Activated CD8-positive, alpha-beta memory T cell treated with anti-CD3 and anti-CD28 coated beads, Interleukin-2, amount 50 U/mL, for 1 hour (primary cell): Measurements from ENCODE around the gene GTF3C5.
"Not testable (repeated sequence)": the region's sequence is repeated elsewhere in the genome, so short reads cannot be mapped to it uniquely, and the experiment has no call there.

Experiments
- DNase-seq: peaks from one replicate; pipeline ENCODE4 v3.0.0-alpha.2; 2020; ENCODE audit errors: extremely low read depth

Gene GTF3C5

DNA sequence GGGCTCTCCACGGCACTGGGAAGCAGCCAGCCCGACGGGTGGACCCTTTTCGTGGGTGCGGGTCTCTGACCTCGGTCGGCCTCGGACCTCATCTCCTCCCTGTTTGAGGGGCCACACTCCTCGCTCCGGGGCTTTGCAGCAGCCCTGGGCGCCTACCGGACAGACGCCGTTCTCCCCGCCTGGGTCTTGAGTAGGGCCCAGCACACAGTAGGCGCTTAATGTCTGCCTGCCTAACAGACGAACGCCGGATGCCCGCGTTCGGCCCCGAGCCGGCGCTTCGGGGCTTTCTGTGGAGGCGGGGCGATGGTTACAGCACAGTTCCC lies 842 bp upstream of the GTF3C5 start:
- DNase-seq, result no peak

DNA sequence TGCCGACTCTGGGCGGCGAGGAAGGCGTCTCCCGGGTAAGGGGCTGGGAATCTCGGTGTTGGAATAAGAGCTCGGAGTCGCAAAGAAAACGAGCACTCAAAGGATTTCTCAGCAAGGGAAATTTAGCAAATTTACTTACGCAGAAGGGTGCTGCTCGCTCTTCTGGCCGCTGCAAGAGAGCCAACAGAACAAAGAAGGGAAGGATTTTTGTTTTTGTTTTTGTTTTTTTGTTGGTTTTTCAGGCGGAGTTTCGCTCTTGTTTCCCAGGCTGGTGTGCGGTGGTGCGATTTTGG lies 279 bp downstream of the GTF3C5 start:
- no peak for DNase-seq

DNA sequence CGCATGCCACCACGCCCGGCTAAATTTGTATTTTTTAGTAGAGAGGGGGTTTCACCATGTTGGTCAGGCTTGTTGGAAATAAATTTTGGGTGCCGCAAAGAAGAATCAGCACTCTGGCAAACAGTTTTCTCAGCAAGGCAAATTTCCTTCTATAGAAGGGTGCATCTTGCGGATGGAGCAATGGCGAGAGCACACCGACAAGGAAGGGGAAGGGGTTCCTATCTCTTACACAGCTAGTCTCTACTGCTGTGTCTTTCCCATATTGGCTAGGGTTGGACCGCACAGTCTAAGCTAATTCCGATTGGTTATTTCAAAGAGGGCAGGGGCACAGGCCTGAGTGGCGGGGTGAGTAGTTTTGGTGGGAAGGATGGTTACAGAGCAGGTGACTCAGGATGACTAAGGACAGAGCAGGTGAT lies 707 bp downstream of the GTF3C5 start:
- DNase-seq, result no peak

DNA sequence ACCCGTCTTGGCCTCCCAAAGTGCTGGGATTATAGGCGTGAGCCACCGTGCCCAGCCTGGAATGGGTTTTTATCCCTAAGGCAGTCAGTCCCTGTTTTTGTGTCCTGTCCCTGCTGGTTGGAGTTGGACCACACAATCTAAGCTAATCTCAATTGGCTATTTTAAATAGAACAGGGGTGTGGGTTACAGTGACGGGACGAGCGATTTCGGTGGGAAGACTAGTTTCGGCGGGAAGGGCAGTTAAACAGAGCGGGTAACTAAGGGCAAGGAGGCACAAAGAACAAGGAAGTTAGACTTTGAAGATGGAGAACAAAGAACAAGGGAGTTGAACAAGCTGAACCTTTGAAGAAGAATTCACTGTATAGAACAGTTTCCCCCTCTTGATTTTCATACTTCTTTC lies 1.4 kb downstream of the GTF3C5 start:
- DNase-seq, result no peak

DNA sequence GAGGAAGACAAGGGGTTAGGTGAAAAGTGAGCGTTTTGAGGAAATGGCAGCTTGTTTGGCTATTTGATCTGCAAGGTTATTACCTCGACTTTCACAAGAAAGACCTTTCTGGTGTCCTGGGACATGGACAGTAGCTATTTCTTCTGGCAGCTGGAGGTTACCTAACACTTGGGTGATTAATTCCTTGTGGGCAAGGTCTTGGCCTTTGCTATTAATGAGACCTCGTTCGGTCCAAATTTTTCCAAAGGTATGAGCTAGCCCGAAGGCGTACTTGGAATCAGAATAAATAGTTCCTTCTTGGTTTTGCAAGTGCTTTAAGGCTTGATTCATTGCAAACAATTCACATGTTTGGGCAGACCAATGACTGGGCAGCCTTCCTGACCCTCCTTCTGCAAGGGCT lies 4.9 kb downstream of the GTF3C5 start:
- DNase-seq, result no peak

DNA sequence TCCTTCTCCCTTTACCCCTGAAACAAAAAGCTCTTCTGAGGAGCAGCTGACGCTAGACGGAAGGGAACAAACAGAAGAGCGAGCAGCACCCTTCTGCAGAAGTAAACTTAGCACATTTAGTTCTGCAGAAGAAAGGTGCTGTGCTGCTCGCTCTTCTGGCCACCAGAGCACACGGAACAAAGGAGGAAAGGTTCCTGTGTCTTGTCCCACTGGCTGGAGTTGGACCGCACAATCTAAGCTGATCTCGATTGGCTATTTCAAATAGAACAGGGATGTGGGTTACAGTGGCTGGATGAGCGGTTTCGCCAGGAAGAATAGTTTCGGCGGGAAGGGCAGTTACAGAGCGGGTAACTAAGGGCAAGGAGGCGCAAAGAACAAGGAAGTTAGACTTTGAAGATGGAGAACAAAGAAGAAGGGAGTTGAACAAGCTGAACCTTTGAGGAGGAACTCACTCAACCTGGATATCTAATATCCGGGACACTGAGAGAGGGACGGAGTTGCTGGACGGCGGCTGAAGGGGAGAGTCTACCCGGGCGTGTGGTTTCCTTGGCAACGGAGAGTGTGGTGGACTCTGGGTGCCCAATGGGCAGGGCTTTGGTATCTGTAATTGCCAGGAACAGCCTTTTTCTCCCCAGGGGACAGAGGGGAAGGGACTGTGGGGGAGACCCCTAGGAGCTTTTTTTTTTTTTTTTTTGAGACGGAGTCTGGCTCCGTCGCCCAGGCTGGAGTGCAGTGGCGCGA lies 7.1 kb downstream of the GTF3C5 start:
- DNase-seq, result no peak

DNA sequence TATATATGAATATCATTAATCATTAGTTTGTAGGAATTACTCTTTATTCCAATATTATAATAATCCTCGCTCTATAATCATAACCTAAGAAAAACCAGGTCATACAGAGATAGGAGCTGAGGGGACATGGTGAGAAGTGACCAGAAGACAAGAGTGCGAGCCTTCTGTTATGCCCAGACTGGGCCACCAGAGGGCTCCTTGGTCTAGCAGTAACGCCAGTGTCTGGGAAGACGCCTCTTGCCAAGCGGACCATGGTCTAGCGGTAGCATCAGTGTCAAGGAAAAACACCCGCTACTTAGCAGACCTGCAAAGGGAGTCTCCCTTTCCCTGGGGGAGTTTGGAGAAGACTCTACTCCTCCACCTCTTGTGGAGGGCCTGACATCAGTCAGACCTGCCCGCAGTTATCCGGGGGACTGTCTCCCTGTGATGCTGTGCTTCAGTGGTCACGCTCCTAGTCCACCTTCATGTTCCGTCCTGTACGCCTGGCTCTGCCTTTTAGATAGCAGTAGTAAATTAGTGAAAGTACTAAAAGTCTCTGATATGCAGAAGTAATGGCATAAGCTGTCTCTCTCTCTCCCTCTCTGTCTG lies 10.2 kb downstream of the GTF3C5 start:
- not testable (repeated sequence) for DNase-seq

DNA sequence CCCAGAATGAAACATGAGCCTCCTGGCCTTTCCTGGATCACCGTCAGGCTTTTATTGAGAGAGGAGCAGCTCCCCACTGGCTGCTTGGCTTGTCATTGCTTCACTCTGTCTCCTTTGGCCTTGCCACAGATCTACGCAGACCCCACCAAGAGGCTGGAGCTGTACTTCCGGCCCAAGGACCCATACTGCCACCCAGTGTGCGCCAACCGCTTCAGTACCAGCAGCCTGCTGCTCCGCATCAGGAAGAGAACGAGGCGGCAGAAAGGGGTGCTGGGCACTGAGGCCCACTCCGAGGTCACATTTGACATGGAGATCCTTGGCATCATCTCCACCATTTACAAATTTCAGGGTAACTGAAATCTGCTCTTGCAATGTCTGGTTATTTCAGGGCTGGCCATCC lies 11.2 kb downstream of the GTF3C5 start:
- no peak for DNase-seq

DNA sequence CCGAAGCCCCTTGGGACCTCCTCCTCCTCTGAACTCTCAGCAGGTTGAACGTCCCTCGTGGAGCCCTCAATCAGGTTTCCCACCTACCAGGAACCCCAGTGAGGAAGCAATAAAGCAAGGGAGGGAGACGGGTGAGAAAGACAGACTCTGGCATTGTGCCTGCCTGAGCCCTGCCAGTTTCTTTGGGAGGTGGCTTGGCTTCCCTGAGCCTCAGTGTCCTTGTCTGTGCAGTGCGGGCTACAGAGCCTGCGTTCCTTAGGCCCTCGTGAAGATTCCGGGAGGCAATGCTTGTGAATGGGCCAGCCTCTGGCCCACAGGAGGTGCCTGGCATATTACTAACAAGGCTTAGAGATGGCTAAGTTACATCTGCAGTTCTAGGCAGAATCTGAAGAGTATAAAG lies 11.9 kb downstream of the GTF3C5 start:
- DNase-seq, result no peak

DNA sequence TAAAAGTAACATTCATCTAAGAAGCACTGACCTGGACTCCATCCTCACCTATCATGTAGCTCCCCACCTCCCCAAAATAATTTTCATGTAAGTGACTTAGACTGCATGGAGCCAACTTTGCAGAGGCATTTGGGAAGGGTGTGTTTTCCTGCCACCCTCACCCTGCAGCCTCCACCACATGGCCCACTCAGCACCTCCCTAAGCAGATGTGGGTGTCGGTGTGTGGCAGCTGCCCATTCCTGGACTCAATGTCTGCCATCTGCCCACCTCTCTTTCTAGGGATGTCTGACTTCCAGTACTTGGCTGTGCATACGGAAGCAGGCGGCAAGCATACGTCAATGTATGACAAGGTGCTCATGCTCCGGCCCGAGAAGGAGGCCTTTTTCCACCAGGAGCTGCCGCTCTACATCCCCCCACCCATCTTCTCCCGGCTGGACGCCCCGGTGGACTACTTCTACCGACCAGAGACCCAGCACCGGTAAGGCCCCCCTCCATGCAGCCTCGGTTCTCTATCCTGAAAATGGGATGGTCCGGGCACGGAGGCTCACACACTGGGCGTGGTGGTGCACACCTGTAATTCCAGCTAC lies 12.7 kb downstream of the GTF3C5 start:
- DNase-seq, result no peak

DNA sequence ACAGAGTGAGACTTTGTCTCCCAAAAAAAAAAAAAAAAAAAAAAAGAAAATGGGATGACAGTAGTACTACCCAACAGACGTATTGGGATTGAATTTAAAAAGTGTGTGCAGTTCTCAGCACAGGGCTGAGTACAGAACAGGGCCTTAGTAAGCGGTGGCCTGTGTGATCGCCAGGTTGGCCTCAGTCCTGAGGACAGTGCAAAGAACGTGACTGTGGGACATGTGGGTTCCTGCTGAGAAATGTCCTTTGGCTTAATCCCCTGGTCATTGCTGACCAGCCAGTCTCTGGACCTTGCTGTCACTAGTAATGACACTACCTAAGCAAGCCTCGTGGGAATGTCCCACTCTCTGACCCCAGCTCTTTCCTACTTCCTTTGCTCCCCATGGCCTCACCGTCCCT lies 13.3 kb downstream of the GTF3C5 start:
- no peak for DNase-seq

DNA sequence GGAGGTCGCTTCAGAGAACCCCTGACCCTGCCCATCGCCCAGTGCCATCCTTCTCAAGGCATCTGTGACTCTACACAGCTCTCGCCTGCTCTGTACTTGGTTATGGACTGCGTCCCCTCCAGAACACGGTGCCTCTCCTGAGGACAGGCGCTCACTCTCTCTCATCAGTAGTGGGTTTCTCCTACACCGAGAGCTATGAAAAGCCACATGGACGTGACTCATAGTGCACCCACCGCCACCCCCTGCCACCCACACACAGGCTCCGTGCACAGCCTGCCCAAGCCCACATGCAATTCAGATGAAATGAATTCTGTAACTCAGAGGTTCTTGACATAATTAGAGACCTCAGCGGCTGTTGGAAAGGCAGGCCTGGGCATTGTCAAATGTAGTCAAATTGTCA lies 13.9 kb downstream of the GTF3C5 start:
- no peak for DNase-seq

DNA sequence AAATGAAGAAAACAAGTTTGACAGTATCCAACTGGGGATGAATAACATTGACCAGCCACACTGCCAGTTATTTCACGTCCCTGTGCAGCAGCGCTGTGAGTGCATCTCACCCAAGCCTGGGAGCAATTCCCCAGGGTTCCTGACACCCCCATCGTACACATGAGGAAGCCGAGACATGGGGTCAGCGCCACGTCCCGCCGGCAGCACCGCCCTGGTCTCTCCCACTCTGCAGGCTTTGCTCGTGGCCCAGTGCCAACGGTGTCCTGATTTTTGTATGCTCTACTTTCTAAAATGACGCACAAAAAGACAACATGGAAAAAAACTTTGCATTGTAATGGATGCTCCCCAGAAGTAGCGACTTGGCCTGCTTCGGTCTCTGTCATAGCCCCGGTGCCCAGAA lies 14.3 kb downstream of the GTF3C5 start:
- DNase-seq, result no peak

DNA sequence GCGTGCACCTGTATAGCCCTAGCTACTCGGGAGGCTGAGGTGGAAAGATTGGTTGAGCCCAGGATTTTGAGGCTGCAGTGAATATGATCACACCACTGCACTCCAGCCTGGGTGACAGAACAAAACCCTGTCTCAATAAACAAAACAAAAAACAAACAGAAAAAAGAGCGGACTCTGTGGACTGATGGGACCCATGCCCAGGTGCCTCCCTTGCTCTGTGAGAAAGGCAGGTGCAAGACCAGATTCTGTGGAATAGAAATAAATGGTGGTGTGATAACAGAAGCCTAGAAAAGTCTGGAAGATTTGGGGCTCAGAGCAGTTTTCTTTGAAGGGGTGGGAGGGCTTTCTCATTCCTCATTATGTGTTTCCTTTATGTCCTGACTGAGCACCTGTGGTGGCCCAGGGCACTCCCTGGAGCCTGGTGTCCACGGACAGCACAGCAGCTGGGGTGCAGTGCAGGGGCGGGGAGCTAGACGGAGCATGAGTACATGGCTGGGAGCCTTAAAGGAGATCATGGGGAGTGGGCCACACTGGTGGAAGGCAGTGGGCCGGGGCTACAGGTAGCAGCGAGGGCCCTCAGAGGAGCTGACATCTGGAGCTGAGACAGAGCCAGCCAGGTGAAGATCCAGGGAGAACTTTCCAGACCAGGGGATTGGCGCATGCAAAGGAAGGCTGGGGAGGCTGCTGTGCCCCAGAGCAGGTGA lies 15.6 kb downstream of the GTF3C5 start:
- DNase-seq, result no peak

DNA sequence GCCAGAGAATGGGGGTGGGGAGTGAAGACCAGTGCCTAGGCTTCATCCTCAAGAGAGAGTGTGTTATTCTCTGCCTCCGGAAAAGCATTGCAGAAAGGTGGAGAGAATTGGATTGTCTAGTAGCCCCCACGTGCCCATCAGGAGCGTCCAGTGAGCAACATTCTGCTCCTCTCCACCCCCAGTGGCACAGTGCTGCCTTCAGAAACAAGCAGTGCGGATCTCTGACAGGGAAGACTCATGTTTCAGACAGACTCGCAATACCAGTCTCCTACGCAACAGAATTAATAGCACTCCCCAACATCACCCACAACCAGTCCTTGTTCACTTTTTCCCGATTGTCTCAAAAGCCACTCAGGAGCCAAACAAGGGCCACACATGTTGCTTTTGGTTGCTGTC lies 16.1 kb downstream of the GTF3C5 start:
- no peak for DNase-seq

DNA sequence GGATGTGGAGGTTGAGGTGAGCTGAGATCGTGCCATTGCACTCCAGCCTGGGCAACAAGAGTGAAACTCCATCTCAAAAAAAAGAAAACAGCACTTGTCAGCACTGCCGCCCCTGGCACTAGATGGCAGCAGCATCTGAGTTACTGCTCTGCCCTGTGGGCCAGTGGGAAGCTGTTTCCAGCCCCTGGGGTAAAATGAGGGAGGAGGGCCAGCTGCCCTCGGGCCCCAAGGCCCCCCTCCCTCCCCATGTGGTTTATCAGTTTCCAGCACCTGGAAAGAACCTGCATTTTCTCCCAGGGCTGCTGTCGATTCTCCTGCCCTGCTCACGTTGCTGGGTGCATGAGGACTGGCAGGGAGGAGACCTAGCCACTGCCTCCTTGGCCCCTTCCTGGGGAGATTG lies 17.8 kb downstream of the GTF3C5 start:
- DNase-seq, result no peak

DNA sequence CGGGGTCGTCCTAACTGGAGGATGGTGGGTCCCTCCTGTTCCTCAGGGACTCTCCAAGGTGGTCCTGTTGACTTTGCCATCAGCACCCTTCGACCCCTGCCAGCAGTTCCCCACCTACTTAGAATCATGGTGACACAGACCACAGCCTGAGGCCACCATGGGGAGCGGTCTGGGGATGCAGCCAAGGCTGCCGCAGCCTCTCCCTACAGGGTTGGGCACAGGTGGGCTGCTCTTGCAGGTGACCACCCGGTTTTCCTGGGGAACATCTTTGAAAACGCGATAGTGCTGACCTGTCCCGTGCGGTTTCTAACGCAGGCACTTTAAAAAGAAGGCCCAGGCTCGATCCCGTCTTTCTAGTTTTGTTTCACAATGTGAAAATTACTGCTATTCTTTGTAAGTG lies 18.2 kb downstream of the GTF3C5 start:
- DNase-seq, result no peak

DNA sequence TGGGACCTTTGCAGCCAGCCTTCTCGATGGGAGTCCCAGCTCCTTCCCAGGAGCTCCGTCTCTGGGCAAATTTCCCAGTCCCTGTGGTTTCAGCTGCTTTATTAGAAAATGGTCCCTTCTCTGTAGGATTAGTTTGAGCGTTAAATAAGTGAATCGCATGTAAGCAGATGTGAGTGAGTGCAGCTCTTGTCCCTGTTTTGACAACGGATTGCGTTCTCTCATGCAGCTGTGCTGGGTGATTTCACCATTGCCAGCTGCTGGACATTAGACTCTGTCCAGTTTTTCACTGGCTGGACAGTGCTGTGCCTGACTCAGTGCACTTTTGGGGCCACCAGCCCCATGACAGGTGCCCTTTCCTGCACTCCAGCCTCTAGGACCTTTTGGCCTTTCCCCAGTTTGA lies 19.3 kb downstream of the GTF3C5 start:
- no peak for DNase-seq

DNA sequence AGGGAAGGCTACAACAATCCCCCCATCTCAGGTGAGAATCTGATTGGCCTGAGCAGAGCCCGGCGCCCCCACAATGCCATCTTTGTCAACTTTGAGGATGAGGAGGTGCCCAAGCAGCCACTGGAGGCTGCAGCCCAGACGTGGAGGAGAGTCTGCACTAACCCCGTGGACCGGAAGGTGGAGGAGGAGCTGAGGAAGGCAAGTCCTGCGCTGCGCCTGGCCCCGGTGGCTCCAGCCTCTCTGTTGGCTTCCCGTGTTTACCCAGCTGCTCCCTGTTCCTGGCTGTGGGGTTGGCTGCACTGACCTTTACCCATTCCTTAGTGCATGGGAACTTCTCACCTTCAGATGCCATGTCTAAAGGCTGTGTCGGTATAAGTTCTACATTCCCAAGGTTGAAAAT lies 20.0 kb downstream of the GTF3C5 start:
- no peak for DNase-seq

DNA sequence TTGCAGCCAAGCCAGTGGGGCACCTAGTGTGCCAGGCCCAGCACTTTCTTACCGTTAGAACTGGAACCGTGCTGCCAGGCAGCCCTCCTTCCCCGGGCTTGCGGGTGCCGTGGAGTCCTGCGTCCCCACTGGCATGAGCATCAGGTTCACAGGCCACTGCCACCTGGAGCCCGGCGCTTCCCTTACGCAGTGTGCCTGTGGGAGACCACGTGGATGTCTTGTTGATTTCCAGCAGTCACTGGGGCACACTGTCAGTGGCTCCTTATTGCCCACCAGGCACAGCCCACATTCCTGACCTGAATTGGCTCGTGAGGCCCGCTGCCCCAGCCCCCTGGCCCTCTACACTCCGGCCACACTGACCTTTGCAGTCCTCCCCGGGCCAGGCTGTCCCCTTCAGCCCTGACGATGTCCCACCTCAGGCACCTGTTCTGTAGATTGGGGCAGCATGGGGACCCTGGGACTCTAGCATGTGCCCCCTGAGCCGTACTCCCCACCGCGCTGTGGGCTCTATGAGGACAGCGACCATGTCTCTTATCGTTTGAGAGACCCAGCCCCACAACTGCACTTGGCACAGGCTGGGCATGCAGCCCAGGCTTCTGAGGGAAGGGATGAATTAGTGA lies 20.6 kb downstream of the GTF3C5 start:
- no peak for DNase-seq

DNA sequence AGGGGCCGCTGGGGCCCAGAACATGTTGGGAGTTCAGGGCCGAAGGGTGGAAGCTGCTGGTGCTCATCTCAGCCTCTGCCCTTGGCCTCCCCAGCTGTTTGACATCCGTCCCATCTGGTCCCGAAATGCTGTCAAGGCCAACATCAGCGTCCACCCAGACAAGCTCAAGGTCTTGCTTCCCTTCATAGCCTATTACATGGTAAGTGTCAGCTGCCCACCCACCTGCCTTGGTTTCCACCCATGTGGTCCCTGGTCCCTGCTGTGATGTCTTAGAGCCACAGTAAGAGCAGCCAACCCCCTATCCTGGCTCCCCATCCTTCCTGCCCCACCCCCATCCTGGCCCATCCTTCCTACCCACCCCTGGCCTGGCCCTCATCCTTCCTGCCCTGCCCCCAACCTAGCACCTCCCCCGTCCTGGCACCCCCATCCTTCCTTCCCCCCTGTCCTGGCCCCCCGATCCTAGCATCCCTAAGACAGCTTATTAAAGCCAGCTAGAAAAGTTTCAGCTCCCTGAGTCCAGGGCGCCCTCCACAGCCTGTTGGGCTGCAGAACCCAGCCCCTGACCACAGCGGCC lies 21.3 kb downstream of the GTF3C5 start:
- DNase-seq, result no peak

DNA sequence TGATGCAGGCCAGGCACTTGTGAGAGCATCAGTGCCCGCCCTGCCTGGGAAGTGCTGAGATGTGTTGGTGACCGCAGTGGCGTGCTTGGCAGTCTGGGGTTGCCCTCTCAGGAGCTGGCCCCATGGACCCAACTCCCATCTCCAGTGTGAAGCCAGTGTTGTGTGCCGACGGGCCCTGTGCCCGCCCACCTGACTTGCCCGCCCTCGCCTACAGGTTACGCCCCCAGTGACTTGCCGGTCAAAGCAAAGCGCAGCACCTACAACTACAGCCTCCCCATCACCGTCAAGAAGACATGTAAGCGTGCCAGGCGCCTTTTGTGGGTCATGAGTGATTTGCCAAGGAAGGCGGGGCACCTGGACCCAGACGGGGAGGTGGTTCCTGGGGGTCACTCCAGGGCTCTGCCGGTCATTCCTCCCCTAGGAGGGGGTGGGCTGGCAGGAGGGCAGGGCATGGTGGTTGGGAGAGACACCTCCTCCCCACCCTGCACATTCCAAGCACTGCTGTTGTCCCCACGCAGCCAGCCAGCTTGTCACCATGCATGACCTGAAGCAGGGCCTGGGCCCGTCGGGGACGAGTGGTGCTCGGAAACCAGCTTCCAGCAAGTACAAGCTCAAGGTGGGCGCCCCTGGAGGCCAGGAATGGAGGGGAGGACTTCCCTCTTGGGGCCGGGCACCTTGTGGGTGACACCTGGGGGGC lies 23.5 kb downstream of the GTF3C5 start:
- DNase-seq, result no peak
